ENCODE measurements around the gene TACR1. TPM values are rescaled to one million over a fixed set of nuclear protein-coding genes. Genes with fewer than 3 reads are reported as not detected.

Gene TACR1
- total and polyA plus RNA-seq, 2 donors (not counting 1 experiment from before 2014, with no cell fraction given): 0.01 to 0.05 TPM

DNA sequence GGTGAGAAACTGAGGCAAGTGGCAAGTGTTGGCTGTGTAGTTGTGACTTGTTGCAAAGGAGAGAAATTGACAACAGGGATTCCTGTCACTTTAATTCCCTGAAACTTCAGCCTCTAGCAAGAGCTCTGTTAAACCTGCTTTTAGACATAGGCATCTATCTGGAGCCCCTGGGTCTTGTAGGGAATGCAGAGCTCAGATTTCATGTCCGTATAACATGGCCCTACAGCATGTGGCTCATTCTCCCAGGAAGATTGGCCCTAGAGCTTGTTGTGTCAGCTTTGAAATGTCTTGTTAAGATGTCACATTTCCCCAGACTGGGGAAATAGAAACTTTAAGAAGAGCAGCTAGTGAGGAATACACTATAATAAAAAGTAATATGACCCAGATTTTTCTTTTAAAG, 125.1 kb downstream of the TACR1 start:
- Histone ChIP-seq H3K79me2 (ENCODE audit: control insufficient read depth, insufficient read depth, low read length) (no peaks in the 10 kb centered on the region), H3K36me3 (replicated peaks in 1 of 2; ENCODE audit: control extremely low read depth in 1 of 2, control insufficient read depth in 1 of 2, extremely low read depth in 1 of 2, insufficient read depth in 2 of 2, low read length in 1 of 2) (no peaks in the 10 kb centered on the region), H3K27me3 (replicated peaks in 1 of 4; ENCODE audit: control extremely low read depth in 1 of 4, control insufficient read depth in 3 of 4, insufficient read depth in 4 of 4, low read length in 3 of 4) (no peaks in the 10 kb centered on the region), H2AFZ (ENCODE audit: insufficient read depth, low read depth, low read length, poor library complexity, severe bottlenecking) (no peak overlapping the region), H3K27ac (ENCODE audit: low read length in 2 of 2) (no peak overlapping the region), H3K4me3 (ENCODE audit: control extremely low read depth in 1 of 5, extremely low read depth in 1 of 5, insufficient read depth in 1 of 5, low read depth in 2 of 5, low read length in 4 of 5) (no peak overlapping the region), H3K9me3 (ENCODE audit: control extremely low read depth in 1 of 3, control insufficient read depth in 2 of 3, insufficient read depth in 1 of 3, low read length in 2 of 3) (no peaks in the 10 kb centered on the region), H3K4me1 (ENCODE audit: control insufficient read depth in 2 of 2, insufficient read depth in 2 of 2, low read length in 2 of 2) (no peaks in the 10 kb centered on the region), H4K20me1 (ENCODE audit: control insufficient read depth, insufficient read depth, low read length, poor library complexity, severe bottlenecking) (no peaks in the 10 kb centered on the region), H3K9ac (ENCODE audit: low read length) (no peak overlapping the region), H3K4me2 (replicated peaks; ENCODE audit: low read depth, low read length, poor library complexity, severe bottlenecking) (no peak overlapping the region)
- intact Hi-C loops (cut with micrococcal nuclease): no loop called here
- H3K27me3 Mint-ChIP-seq: no peaks in the 10 kb centered on the region
- no peak overlapping the region for H3K27ac Mint-ChIP-seq
- no peaks in the 10 kb centered on the region for H3K4me1 Mint-ChIP-seq
- POLR2A ChIA-PET: no interaction called here
- CTCF ChIA-PET: interaction anchor here (4.6 kb wide), 1 partner anchor 9 kb away, joined by 39 read pairs; no protein-coding TSS in a partner anchor
- TF ChIP-seq EZH2 (IDR thresholded peaks at IDR 0.05; ENCODE audit: borderline replicate concordance, insufficient read depth, low read depth, low read length, poor library complexity, severe bottlenecking) (no peak), CTCF (IDR thresholded peaks at IDR 0.05) (no peak)
- DNase-seq (no peak), ATAC-seq (ENCODE audit: low read depth) (no peak)
- H3K4me3 Mint-ChIP-seq: no peak overlapping the region
- H3K9me3 Mint-ChIP-seq (ENCODE audit: insufficient read depth): no peaks in the 10 kb centered on the region
- WGBS (ENCODE audit: insufficient coverage): 82% methylated on average over 1 of the region's 1 CpG

- ATAC-seq (ENCODE audit: low read depth) (no peak), DNase-seq (no peak)
- Histone ChIP-seq H3K27me3 (replicated peaks in 1 of 4; ENCODE audit: control extremely low read depth in 1 of 4, control insufficient read depth in 3 of 4, insufficient read depth in 4 of 4, low read length in 3 of 4) (no peaks in the 10 kb centered on the region), H2AFZ (ENCODE audit: insufficient read depth, low read depth, low read length, poor library complexity, severe bottlenecking) (no peak overlapping the region), H3K27ac (ENCODE audit: low read length in 2 of 2) (no peak overlapping the region), H3K4me3 (ENCODE audit: control extremely low read depth in 1 of 5, extremely low read depth in 1 of 5, insufficient read depth in 1 of 5, low read depth in 2 of 5, low read length in 4 of 5) (no peak overlapping the region), H3K36me3 (replicated peaks in 1 of 2; ENCODE audit: control extremely low read depth in 1 of 2, control insufficient read depth in 1 of 2, extremely low read depth in 1 of 2, insufficient read depth in 2 of 2, low read length in 1 of 2) (no peaks in the 10 kb centered on the region), H3K79me2 (ENCODE audit: control insufficient read depth, insufficient read depth, low read length) (no peaks in the 10 kb centered on the region), H4K20me1 (ENCODE audit: control insufficient read depth, insufficient read depth, low read length, poor library complexity, severe bottlenecking) (no peaks in the 10 kb centered on the region), H3K9me3 (ENCODE audit: control extremely low read depth in 1 of 3, control insufficient read depth in 2 of 3, insufficient read depth in 1 of 3, low read length in 2 of 3) (no peaks in the 10 kb centered on the region), H3K4me2 (replicated peaks; ENCODE audit: low read depth, low read length, poor library complexity, severe bottlenecking) (no peak overlapping the region), H3K4me1 (ENCODE audit: control insufficient read depth in 2 of 2, insufficient read depth in 2 of 2, low read length in 2 of 2) (no peaks in the 10 kb centered on the region), H3K9ac (ENCODE audit: low read length) (no peak overlapping the region)
- TF ChIP-seq CTCF (IDR thresholded peaks at IDR 0.05) (no peak), EZH2 (IDR thresholded peaks at IDR 0.05; ENCODE audit: borderline replicate concordance, insufficient read depth, low read depth, low read length, poor library complexity, severe bottlenecking) (no peak)
- CTCF ChIA-PET: no interaction called here
- no peak overlapping the region for H3K27ac Mint-ChIP-seq
- 94% methylated on average over 5 of the region's 5 CpGs for WGBS (ENCODE audit: insufficient coverage)
- POLR2A ChIA-PET: no interaction called here
- intact Hi-C loops (cut with micrococcal nuclease): no loop called here
- H3K4me1 Mint-ChIP-seq: no peaks in the 10 kb centered on the region
- no peaks in the 10 kb centered on the region for H3K9me3 Mint-ChIP-seq (ENCODE audit: insufficient read depth)
- no peak overlapping the region for H3K4me3 Mint-ChIP-seq
- no peaks in the 10 kb centered on the region for H3K27me3 Mint-ChIP-seq
Observed at GRCh38 chr2:75071766-75072165, 127.6 kb downstream of the TACR1 start.

All from B cell (primary cell).